DMS79 treated with DMSO at 0.1 percent for 48 hours (cell line): ENCODE results near the gene PCP4L1.
"Not testable (repeated sequence)": the region's sequence is repeated elsewhere in the genome, so short reads cannot be mapped to it uniquely, and the experiment has no call there.

Source experiments
- DNase-seq: peaks from one replicate; lab custom pipeline; 2025; lab: John Stamatoyannopoulos, UW

Gene PCP4L1

GRCh38 chr1:161228032-161228431 lies 30.5 kb upstream of the PCP4L1 start:
- no peak for DNase-seq

GRCh38 chr1:161229896-161230295 lies 28.6 kb upstream of the PCP4L1 start:
- DNase-seq = no peak

- no peak for DNase-seq
Observed at GRCh38 chr1:161230762-161231161, 27.8 kb upstream of the PCP4L1 start.

- DNase-seq = no peak
Observed at GRCh38 chr1:161233102-161233501, 25.4 kb upstream of the PCP4L1 start.

- peak; percentile 15 for DNase-seq
Observed at GRCh38 chr1:161235957-161236775, 22.4 kb upstream of the PCP4L1 start.

- no peak for DNase-seq
Observed at GRCh38 chr1:161238039-161238473, 20.5 kb upstream of the PCP4L1 start, which contains the start of gene NR1I3. Gene NR1I3, minus strand, starts transcription at chr1:161238203. Its CDS starts 1,638 bp downstream, at chr1:161236565.

GRCh38 chr1:161241682-161242081 lies 16.9 kb upstream of the PCP4L1 start:
- no peak for DNase-seq

GRCh38 chr1:161242313-161242712 lies 16.2 kb upstream of the PCP4L1 start:
- DNase-seq = no peak

- DNase-seq = no peak
Observed at GRCh38 chr1:161244888-161245287, 13.7 kb upstream of the PCP4L1 start.

GRCh38 chr1:161250100-161250499 lies 8.4 kb upstream of the PCP4L1 start:
- not testable (repeated sequence) for DNase-seq

GRCh38 chr1:161250829-161251228 lies 7.7 kb upstream of the PCP4L1 start:
- DNase-seq = no peak

GRCh38 chr1:161251579-161251978 lies 7.0 kb upstream of the PCP4L1 start:
- DNase-seq = no peak

GRCh38 chr1:161255302-161255701 lies 3.2 kb upstream of the PCP4L1 start:
- DNase-seq = peak; percentile 35

- DNase-seq = not testable (repeated sequence)
Observed at GRCh38 chr1:161255955-161256520, 2.5 kb upstream of the PCP4L1 start.

- DNase-seq = not testable (repeated sequence)
Observed at GRCh38 chr1:161257109-161257508, 1.4 kb upstream of the PCP4L1 start.

GRCh38 chr1:161259345-161259702 lies 779 bp downstream of the PCP4L1 start:
- no peak for DNase-seq

- no peak for DNase-seq
Observed at GRCh38 chr1:161259765-161260164, 1.2 kb downstream of the PCP4L1 start.

GRCh38 chr1:161260376-161261260 lies 2.1 kb downstream of the PCP4L1 start:
- peak; percentile 64 for DNase-seq

- DNase-seq = peak; percentile 64
Observed at GRCh38 chr1:161261261-161262235, 3.0 kb downstream of the PCP4L1 start.

- no peak for DNase-seq
Observed at GRCh38 chr1:161265305-161265704, 6.8 kb downstream of the PCP4L1 start.

- no peak for DNase-seq
Observed at GRCh38 chr1:161266202-161266601, 7.7 kb downstream of the PCP4L1 start.
